Breast epithelium (tissue), 3 donors: ENCODE data around the gene GOLGA6D.
"Not testable (repeated sequence)": the region's sequence is repeated elsewhere in the genome, so short reads cannot be mapped to it uniquely, and the experiment has no call there.

Experiments used
- CTCF ChIP-seq, 3 donors: fragments of 450-650 bp; IDR thresholded peaks; one replicate each; pipeline ENCODE4 v1.5.1; 2016 to 2017; ENCODE audit warnings: antibody characterized with exemption in 3 of 3, mild to moderate bottlenecking in 3 of 3, moderate library complexity in 3 of 3
- POLR2A ChIP-seq: fragments of 450-650 bp; IDR thresholded peaks from one replicate; pipeline ENCODE4 v1.6.1; 2016; ENCODE audit warnings: antibody characterized with exemption, mild to moderate bottlenecking, moderate library complexity

GRCh38 chr15:75248991-75249390, 33.6 kb upstream of the GOLGA6D start:
- not testable (repeated sequence) for TF ChIP-seq CTCF (IDR thresholded peaks at IDR 0.05); POLR2A
